ENCODE data around the gene RAPGEF2.

DNA sequence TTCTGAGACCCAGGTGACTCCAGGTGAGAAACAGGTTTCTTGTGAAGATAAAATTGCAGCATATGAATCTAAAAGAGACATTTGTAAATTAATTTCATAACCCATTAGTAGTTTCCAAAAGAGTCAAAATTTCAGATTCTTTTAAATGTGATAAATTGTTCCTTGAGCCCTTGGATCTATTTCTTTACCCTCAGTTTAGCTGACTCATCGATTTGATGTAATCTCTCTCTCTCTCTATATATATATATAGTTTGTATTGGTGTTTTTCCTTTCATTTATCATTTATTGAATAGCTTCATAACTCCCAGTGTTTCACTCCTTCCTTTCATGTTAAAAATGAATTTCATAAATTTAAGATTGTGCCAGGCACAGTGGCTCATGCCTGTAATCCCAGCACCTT lies 96.9 kb downstream of the RAPGEF2 start:
- TF ChIP-seq, protein P1, sequence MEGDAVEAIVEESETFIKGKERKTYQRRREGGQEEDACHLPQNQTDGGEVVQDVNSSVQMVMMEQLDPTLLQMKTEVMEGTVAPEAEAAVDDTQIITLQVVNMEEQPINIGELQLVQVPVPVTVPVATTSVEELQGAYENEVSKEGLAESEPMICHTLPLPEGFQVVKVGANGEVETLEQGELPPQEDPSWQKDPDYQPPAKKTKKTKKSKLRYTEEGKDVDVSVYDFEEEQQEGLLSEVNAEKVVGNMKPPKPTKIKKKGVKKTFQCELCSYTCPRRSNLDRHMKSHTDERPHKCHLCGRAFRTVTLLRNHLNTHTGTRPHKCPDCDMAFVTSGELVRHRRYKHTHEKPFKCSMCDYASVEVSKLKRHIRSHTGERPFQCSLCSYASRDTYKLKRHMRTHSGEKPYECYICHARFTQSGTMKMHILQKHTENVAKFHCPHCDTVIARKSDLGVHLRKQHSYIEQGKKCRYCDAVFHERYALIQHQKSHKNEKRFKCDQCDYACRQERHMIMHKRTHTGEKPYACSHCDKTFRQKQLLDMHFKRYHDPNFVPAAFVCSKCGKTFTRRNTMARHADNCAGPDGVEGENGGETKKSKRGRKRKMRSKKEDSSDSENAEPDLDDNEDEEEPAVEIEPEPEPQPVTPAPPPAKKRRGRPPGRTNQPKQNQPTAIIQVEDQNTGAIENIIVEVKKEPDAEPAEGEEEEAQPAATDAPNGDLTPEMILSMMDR (conservative IDR thresholded peaks at IDR 0.05; ENCODE audit: low read depth, low read length): no peak
- TF ChIP-seq EZH2phosphoT487 (IDR thresholded peaks at IDR 0.05; ENCODE audit: borderline replicate concordance, low read length): no peak
